GM18858 (cell line): ENCODE results near the gene TPCN2.

Source experiments
- ATAC-seq: cut with Tn5 transposase; IDR thresholded peaks from one replicate; pipeline ENCODE4 v1.9.1; 2021; ENCODE audit not compliant: unreplicated experiment

Gene TPCN2

GRCh38 chr11:69108030-69108429, 59.3 kb downstream of the TPCN2 start:
- ATAC-seq, result no peak

DNA sequence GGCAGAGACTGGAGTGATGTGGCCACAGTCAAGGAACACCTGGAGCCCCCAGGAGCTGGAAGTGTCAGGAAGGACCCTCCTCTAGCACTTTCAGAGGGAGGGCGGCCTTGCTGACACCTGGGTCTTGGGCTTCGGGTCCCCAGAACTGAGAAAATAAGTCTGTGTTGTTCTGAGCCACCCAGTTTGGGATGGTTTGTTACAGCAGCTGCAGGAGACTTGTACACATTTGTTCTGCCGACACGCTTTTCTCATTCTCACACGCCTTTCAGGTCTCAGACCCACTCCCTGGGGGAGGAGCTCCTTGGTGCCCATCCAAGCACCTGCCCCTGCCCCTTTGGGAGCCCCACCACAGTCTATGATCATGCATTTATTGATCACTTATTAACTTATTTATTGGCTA, 59.8 kb downstream of the TPCN2 start:
- no peak for ATAC-seq

- no peak for ATAC-seq
Measured at GRCh38 chr11:69109101-69109500, 60.4 kb downstream of the TPCN2 start.

GRCh38 chr11:69110451-69110850, 61.7 kb downstream of the TPCN2 start:
- no peak for ATAC-seq

GRCh38 chr11:69111624-69112542, 63.2 kb downstream of the TPCN2 start:
- ATAC-seq, result no peak

DNA sequence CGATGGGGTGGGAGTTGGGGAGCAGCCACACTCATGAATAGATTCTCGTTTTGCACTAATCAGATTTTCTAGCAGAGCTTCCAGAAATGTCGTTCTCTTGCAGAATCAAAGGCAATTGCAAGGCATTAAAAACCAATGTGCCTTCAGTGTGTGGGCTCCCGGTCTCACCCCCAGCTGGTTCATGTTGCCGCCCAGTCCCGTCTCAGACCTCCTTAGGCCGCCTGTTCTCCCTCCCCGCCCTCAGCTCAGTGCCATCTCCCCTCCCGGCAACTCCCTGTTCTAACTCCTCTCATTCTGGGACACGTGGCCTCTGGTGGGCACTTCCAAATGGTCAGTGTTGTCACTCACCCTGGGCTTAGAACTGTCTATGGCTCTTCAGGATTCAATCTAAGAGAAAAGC, 64.5 kb downstream of the TPCN2 start:
- no peak for ATAC-seq

- ATAC-seq, result no peak
Measured at GRCh38 chr11:69113646-69114340, 65.1 kb downstream of the TPCN2 start.

GRCh38 chr11:69114362-69114761, 65.6 kb downstream of the TPCN2 start:
- no peak for ATAC-seq

DNA sequence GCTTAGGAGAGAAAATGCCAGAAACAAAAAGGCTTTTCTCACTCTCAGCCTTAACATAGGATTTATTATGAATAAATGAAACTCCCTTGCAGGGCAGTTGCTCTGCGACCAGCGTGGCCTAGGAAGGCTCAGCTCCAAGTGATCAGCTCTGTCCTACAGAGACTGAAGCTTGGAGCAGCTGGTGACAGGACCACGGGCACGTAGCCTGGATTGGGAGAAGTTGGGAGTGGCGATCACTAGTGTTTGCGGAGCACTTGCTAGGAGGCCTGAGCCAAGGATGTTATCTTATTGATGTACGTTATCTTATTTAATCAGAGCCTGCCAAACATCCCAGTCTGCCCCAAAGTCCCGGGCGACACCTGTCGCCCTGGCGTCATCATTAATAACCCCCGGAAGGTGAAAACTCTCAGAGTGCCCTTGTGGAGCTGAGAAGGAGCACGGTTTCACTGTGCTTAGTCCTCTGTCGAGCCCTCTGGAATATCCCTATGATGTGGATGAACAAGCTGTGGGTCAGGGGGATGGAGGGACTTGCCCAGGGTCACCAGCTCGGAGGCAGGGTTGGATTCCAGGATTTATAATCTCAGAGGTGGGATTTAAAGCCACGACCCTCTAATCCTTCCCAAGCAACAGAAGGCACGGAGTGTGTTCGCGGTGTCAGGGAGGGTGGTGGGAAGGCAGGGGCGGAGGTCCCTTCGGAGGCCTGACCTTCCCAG, 66.2 kb downstream of the TPCN2 start:
- ATAC-seq, result no peak

GRCh38 chr11:69115586-69116560, 67.1 kb downstream of the TPCN2 start:
- ATAC-seq, result no peak

DNA sequence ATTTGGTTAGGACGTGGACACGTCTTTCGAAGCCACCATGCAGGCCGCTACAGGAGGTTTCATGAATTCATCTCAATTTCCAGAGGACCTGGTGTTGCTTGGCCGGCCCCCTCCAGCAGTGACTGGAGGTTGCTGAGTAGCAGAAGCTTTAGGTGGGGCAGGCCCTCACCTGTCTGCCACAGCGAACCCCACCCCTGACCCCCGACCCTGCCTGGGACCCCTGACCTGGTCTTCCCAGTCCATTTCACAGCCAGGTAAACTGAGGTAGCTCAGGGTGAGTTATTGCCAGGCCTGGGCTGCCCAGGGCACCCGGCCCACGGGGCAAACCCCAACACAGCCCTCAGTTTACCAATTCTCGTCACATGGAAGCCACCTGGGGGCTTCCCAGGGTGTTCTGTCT, 67.9 kb downstream of the TPCN2 start:
- ATAC-seq, result no peak

GRCh38 chr11:69119190-69119589, 70.5 kb downstream of the TPCN2 start:
- no peak for ATAC-seq

DNA sequence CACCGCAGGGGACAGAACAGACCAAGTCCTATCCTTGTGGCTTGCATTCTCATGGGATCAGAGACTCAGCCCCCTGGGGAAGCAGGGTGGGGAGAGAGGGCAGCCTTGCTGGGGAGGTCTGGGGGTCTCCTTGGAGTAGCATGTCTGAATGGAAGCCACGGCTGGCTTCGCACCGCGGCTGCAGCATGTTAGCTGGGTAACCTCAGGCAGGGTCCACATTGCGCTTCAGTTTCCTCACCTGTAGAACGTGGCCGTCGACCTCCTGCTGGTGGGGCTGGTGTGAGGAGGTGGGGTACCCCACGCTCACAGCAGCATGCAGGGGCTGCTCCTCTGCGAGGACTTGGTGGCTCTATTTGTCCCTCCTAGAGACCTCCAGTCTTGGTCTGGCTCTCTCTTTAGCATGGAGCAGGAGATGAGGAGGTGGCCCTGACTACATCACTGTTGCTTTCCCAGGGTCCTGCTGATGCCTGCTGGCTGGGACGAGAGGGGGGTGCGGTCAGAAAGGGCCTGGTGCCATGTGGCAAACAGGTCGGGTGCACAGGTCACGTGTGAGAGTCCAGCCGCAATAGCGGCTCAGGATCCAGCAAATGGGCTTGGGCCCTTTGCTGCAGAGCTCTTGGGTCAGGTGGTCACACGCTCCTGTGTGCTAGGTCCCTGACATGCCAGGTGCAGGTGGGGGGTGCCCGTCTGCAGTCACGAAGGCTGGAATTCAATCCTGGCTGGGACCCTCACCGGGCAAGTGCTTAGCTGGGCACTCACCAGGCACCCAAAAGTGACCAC, 71.6 kb downstream of the TPCN2 start:
- ATAC-seq, result no peak

DNA sequence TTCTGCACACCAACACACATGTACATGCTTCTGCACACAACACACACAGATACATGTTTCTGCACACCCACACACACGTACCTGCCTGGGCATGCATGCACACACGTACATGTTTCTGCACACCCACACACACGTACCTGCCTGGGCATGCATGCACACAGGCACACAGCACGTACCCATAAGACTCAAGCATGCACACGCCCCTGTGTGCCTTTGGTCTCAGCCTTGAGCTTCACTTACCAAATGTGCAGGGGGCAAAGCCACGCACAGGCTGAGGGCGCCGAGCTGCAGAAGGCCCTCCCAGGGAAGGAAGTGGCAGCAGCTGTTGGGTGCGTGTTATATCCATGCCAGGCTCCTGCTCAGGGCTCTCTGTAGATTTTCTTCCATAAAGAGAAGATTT, 72.3 kb downstream of the TPCN2 start:
- no peak for ATAC-seq

- no peak for ATAC-seq
Measured at GRCh38 chr11:69121621-69122325, 73.0 kb downstream of the TPCN2 start.

DNA sequence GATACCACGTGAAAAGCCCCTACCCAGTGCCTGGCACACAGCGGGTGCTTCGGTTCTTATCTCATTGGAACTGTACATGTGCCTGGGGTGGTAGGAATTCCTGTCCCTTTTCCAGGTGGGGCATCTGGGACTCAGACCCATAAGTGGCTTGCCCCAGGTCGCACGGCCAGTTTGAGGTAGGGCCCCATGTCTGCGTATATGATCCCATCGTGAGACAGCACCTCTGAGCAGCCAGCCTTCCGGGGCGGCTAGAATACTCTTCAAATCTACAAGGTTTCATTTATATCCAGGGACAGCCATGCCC, 73.5 kb downstream of the TPCN2 start:
- no peak for ATAC-seq

DNA sequence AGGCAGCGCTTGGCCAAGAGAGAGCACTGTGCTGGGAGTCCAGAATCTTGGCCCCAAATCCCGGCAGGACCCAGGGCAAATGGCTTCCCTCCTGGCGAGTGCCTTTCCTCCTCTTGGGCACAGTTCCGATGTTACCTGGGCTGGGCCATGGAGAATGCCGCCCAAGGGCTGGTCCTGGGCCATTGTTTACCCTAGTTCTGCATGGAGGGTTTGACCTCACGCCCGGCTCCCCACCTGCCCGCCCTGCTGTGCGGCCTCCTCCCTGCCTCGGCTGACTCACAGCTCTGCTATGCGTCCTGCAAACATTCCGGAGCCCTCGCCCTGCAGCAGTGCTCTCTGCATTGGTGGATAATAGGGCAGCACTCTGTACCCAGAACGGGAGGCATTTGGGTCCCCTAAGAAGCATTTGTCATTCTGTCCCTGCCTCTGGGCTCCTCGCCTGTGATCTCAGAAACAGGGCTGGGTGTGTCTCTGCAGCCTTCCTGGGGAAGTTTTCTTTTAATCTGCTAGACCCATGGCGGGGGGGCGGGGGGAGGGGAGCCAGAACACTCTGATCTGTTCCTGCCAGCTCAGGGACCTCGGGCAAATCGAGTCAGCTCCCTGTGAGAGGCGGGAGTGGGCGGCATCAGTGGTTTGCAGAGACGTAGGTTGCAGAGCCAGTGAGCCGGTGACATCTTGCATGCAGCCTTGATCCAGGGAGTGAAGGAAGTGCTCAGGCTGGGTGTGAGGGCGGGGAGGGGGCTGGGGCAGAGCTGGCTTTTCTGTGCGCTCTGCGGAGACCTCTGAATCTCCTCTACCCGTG, 74.1 kb downstream of the TPCN2 start:
- ATAC-seq, result no peak
